Natural killer cell (primary cell): Measurements from ENCODE around the gene BDH1. TPM values are rescaled to one million over a fixed set of nuclear protein-coding genes. Genes with fewer than 3 reads are reported as not detected.

Experiments used
- ATAC-seq, 3 donors: fragments of 150-1000 bp in 2 of 3; fragments of 200-7000 bp in 1 of 3; cut with Tn5 transposase; 1 replicate in 1 of 3; 2 replicates in 2 of 3; pipeline ENCODE4 v1.10.0; 2021; ENCODE audit warnings: mild to moderate bottlenecking in 2 of 3, moderate library complexity in 2 of 3
- DNase-seq, 2 donors: peaks; one replicate each; pipeline versions ENCODE4 v3.0.0 to v3.0.0-alpha.2; 2013 to 2021; ENCODE audit warnings: mixed read lengths in 1 of 2
- H3K27ac ChIP-seq: one replicate; pipeline ENCODE4 v1.5.1; 2013; ENCODE audit warnings: mild to moderate bottlenecking, low read length
- H3K27me3 ChIP-seq: one replicate; pipeline ENCODE4 v1.6.1; 2013; ENCODE audit warnings: low read length; ENCODE audit not compliant: control insufficient read depth, insufficient read depth
- H3K36me3 ChIP-seq: one replicate; pipeline ENCODE4 v1.6.1; 2013; ENCODE audit warnings: low read length; ENCODE audit not compliant: control insufficient read depth, insufficient read depth
- H3K4me1 ChIP-seq: one replicate; pipeline ENCODE4 v1.6.1; 2013; ENCODE audit warnings: low read length; ENCODE audit not compliant: control insufficient read depth, insufficient read depth
- H3K4me3 ChIP-seq: one replicate; pipeline ENCODE4 v1.5.1; 2013; ENCODE audit warnings: low read length
- H3K9me3 ChIP-seq: one replicate; pipeline ENCODE4 v1.6.1; 2013; ENCODE audit warnings: low read length; ENCODE audit not compliant: control insufficient read depth, insufficient read depth
- H3K27ac Mint-ChIP-seq, 2 donors: one replicate each; pipeline ENCODE4 v1.8.0; 2022; ENCODE audit warnings: mild to moderate bottlenecking in 2 of 2, mixed read lengths in 2 of 2, moderate library complexity in 1 of 2
- H3K27me3 Mint-ChIP-seq, 2 donors: one replicate each; pipeline ENCODE4 v1.8.0; 2022; ENCODE audit warnings: low read depth in 2 of 2, mixed read lengths in 2 of 2
- H3K36me3 Mint-ChIP-seq: one replicate; pipeline ENCODE4 v1.8.0; 2022; ENCODE audit warnings: mixed read lengths
- H3K4me1 Mint-ChIP-seq, 2 donors: one replicate each; pipeline ENCODE4 v1.8.0; 2022; ENCODE audit warnings: mixed read lengths in 2 of 2
- H3K4me3 Mint-ChIP-seq: one replicate; pipeline ENCODE4 v1.8.0; 2022; ENCODE audit warnings: mild to moderate bottlenecking, moderate library complexity, mixed read lengths
- H3K9me3 Mint-ChIP-seq, 2 donors: one replicate each; pipeline ENCODE4 v1.8.0; 2022; ENCODE audit warnings: mixed read lengths in 2 of 2
- CTCF ChIP-seq: fragments of 200-600 bp; IDR thresholded peaks from one replicate; pipeline ENCODE4 v1.8.0; 2022; ENCODE audit warnings: antibody characterized with exemption
- WGBS: methylation state at CpG from one replicate; pipeline ENCODE4 v1.1.7; 2013; ENCODE audit warnings: missing lambda C conversion rate; ENCODE audit not compliant: insufficient coverage; 5-methylcytosine and 5-hydroxymethylcytosine counted together
- intact Hi-C: fragments of 100-400 bp; cut with micrococcal nuclease; formaldehyde crosslinking; loops from one replicate; pipeline ENCODE4 v1.14.2; 2022
- total RNA-seq, 4 donors: library from RNA; stranded (reverse); fragments of 120-200 nt in 1 of 4; gene quantifications; one replicate each; pipeline versions ENCODE4 v1.2.3 to v1.2.4, GENCODE V29; 2013 to 2022

Gene BDH1
- total RNA-seq, 3 donors from 2014 or later (not counting 1 experiment from before 2014, with no cell fraction given), result 14.0 to 24.5 (median 17.4) TPM

GRCh38 chr3:197547306-197548011 is 8.3 kb downstream of the BDH1 start:
- no peak for TF ChIP-seq CTCF
- peaks cover 0 to 8% of the 10 kb centered on the region in 2 donors for H3K4me1 Mint-ChIP-seq
- intact Hi-C loops, result no loop called here
- H3K4me3 ChIP-seq, result no peak overlapping the region
- no peak overlapping the region for H3K4me3 Mint-ChIP-seq
- no peaks in the 10 kb centered on the region for H3K4me1 ChIP-seq
- no peak for DNase-seq
- H3K27ac ChIP-seq, result no peak overlapping the region
- H3K36me3 ChIP-seq, result peaks cover 7% of the 10 kb centered on the region
- H3K9me3 ChIP-seq, result no peaks in the 10 kb centered on the region
- peak overlapping the region in 1 of 2 donors; percentile 29 for H3K27ac Mint-ChIP-seq
- ATAC-seq, result no peak
- no peaks in the 10 kb centered on the region for H3K36me3 Mint-ChIP-seq
- WGBS, result 96% methylated on average over 11 of the region's 11 CpGs
- no peaks in the 10 kb centered on the region for H3K27me3 Mint-ChIP-seq
- no peaks in the 10 kb centered on the region for H3K9me3 Mint-ChIP-seq
- H3K27me3 ChIP-seq, result no peaks in the 10 kb centered on the region

- TF ChIP-seq CTCF, result no peak
- Histone ChIP-seq H3K36me3 (peaks cover 7% of the 10 kb centered on the region), H3K9me3 (no peaks in the 10 kb centered on the region), H3K4me1 (no peaks in the 10 kb centered on the region), H3K4me3 (no peak overlapping the region), H3K27me3 (no peaks in the 10 kb centered on the region), H3K27ac (no peak overlapping the region)
- Mint-ChIP-seq H3K4me1 (peaks cover 0 to 5% of the 10 kb centered on the region in 2 donors), H3K27me3 (no peaks in the 10 kb centered on the region), H3K36me3 (no peaks in the 10 kb centered on the region), H3K9me3 (no peaks in the 10 kb centered on the region), H3K27ac (no peak overlapping the region), H3K4me3 (no peak overlapping the region)
- DNase-seq (no peak), ATAC-seq (no peak)
- 91% methylated on average over 10 of the region's 10 CpGs for WGBS
- intact Hi-C loops, result no loop called here
These were observed 9.3 kb downstream of the BDH1 start for GRCh38 chr3:197546307-197547085.

- intact Hi-C loops, result no loop called here
- ATAC-seq (no peak), DNase-seq (no peak)
- Mint-ChIP-seq H3K27ac (no peak overlapping the region), H3K4me3 (no peak overlapping the region), H3K27me3 (no peaks in the 10 kb centered on the region), H3K9me3 (no peaks in the 10 kb centered on the region), H3K4me1 (peaks cover 0 to 5% of the 10 kb centered on the region in 2 donors), H3K36me3 (no peaks in the 10 kb centered on the region)
- Histone ChIP-seq H3K27ac (no peak overlapping the region), H3K27me3 (no peaks in the 10 kb centered on the region), H3K36me3 (peaks cover 7% of the 10 kb centered on the region), H3K4me3 (no peak overlapping the region), H3K9me3 (no peaks in the 10 kb centered on the region), H3K4me1 (no peaks in the 10 kb centered on the region)
- 96% methylated on average over 5 of the region's 5 CpGs for WGBS
- no peak for TF ChIP-seq CTCF
These were observed 10.2 kb downstream of the BDH1 start for GRCh38 chr3:197545571-197545970.
